OCI-LY7 (cell line): Measurements from ENCODE around the gene SLC22A7. TPM values are rescaled to one million over a fixed set of nuclear protein-coding genes. Genes with fewer than 3 reads are reported as not detected.

ENCODE experiments used
- BruUV-seq: library from RNA; stranded (reverse); fragments of 400-500 nt; replicated peaks from 2 replicates; lab custom pipeline; 2021; lab: Mats Ljungman, UMichigan
- CTCF ChIA-PET: fragments of 300-600 bp; sonication (Branson Sonifier 250); formaldehyde crosslinking; loops from one replicate; lab custom pipeline; 2022; ENCODE audit warnings: antibody characterized with exemption; ENCODE audit not compliant: unreplicated experiment; lab: Charles Lee
- POLR2A ChIA-PET: fragments of 300-600 bp; sonication (Branson Sonifier 250); formaldehyde crosslinking; loops from one replicate; lab custom pipeline; 2022; ENCODE audit warnings: antibody characterized with exemption; lab: Charles Lee
- DNase-seq: peaks from one replicate; pipeline ENCODE4 v3.0.0-alpha.2; 2015; ENCODE audit warnings: low spot score
- H2AFZ ChIP-seq: fragments of 200-600 bp; sonication (generic), shearing (Covaris generic); 2 replicates; pipeline ENCODE4 v1.6.1; 2014; ENCODE audit warnings: mild to moderate bottlenecking, antibody characterized with exemption, low read length, moderate library complexity
- H3K27ac ChIP-seq: fragments of 200-600 bp; sonication (generic); 2 replicates; pipeline ENCODE4 v1.5.1; 2014; ENCODE audit warnings: mixed run types, low read depth, mild to moderate bottlenecking, moderate library complexity, low read length, inconsistent platforms; ENCODE audit not compliant: poor library complexity, severe bottlenecking
- H3K36me3 ChIP-seq: fragments of 200-600 bp; sonication (generic); 2 replicates; pipeline ENCODE4 v1.6.1; 2014; ENCODE audit warnings: mild to moderate bottlenecking, antibody characterized with exemption, low read length, moderate library complexity, mixed read lengths; ENCODE audit not compliant: insufficient read depth
- H3K4me1 ChIP-seq: fragments of 200-600 bp; sonication (generic); 2 replicates; pipeline ENCODE4 v1.5.1; 2014; ENCODE audit warnings: mild to moderate bottlenecking, low read length; ENCODE audit not compliant: insufficient read depth, poor library complexity, severe bottlenecking
- H3K4me2 ChIP-seq: fragments of 200-600 bp; sonication (generic); 2 replicates; pipeline ENCODE4 v1.6.1; 2014; ENCODE audit warnings: mild to moderate bottlenecking, low read length
- H3K4me3 ChIP-seq: fragments of 200-600 bp; sonication (generic); 2 replicates; pipeline ENCODE4 v1.5.1; 2014; ENCODE audit warnings: mild to moderate bottlenecking, low read depth, low read length; ENCODE audit not compliant: poor library complexity, severe bottlenecking
- H3K79me2 ChIP-seq: fragments of 200-600 bp; sonication (generic); 2 replicates; pipeline ENCODE4 v1.6.1; 2016; ENCODE audit warnings: low read depth, mild to moderate bottlenecking, low read length, moderate library complexity, mixed read lengths; ENCODE audit not compliant: insufficient read depth
- H3K9me2 ChIP-seq: fragments of 200-600 bp; sonication (generic); 2 replicates; pipeline ENCODE4 v1.6.1; 2016; ENCODE audit warnings: mild to moderate bottlenecking, low read length, mixed read lengths; ENCODE audit not compliant: insufficient read depth
- H3K9me3 ChIP-seq: fragments of 200-600 bp; sonication (generic); 2 replicates; pipeline ENCODE4 v1.6.1; 2014; ENCODE audit warnings: mild to moderate bottlenecking, mixed run types, low read length, mixed read lengths
- H4K20me1 ChIP-seq: fragments of 200-600 bp; sonication (generic); 2 replicates; pipeline ENCODE4 v1.6.1; 2014; ENCODE audit warnings: mild to moderate bottlenecking, antibody characterized with exemption, low read length, moderate library complexity, mixed read lengths; ENCODE audit not compliant: insufficient read depth
- CTCF ChIP-seq: fragments of 200-600 bp; sonication (generic); conservative IDR thresholded peaks from 2 replicates; pipeline ENCODE4 v1.5.1; 2014; ENCODE audit warnings: mild to moderate bottlenecking, antibody characterized with exemption, low read length, moderate library complexity, mixed read lengths
- EZH2phosphoT487 ChIP-seq: fragments of 200-600 bp; sonication (generic); IDR thresholded peaks from 2 replicates; pipeline ENCODE4 v1.6.1; 2018; ENCODE audit warnings: low read depth, borderline replicate concordance, mild to moderate bottlenecking, mixed run types, antibody characterized with exemption, low read length, moderate library complexity, mixed read lengths
- intact Hi-C: fragments of 100-400 bp; cut with micrococcal nuclease; formaldehyde crosslinking; loops from one replicate; pipeline ENCODE4 v1.10.0; 2022; ENCODE audit not compliant: unreplicated experiment
- total RNA-seq, 2 experiments: library from RNA; depleted of rRNA in 1 of 2; stranded (reverse); fragments of >200 nt in 1 of 2; shearing (Covaris generic) in 1 of 2; gene quantifications; 2 replicates each; pipeline ENCODE4 v1.2.3, GENCODE V29; 2014 to 2022

SLC22A7 gene
- total RNA-seq, 2 experiments from 2014 or later: not detected

- Histone ChIP-seq H3K36me3 (no peaks in the 10 kb centered on the region), H3K9me2 (no peaks in the 10 kb centered on the region), H3K79me2 (no peaks in the 10 kb centered on the region), H3K9me3 (no peaks in the 10 kb centered on the region), H4K20me1 (no peaks in the 10 kb centered on the region), H2AFZ (no peak overlapping the region), H3K27ac (no peak overlapping the region), H3K4me1 (peaks cover 18% of the 10 kb centered on the region), H3K4me3 (no peak overlapping the region), H3K4me2 (no peak overlapping the region)
- DNase-seq: no peak
- TF ChIP-seq EZH2phosphoT487: no peak
- no peak for TF ChIP-seq CTCF
- CTCF ChIA-PET: interaction anchor here (0.6 kb wide), 1 partner anchor 85 kb away, joined by 3 read pairs; no protein-coding TSS in a partner anchor
- intact Hi-C loops: no loop called here
- no TSS peak for BruUV-seq
- POLR2A ChIA-PET: no interaction called here
Measured at GRCh38 chr6:43310134-43310533, 12.1 kb downstream of the SLC22A7 start.

GRCh38 chr6:43310624-43311023 lies 12.6 kb downstream of the SLC22A7 start:
- H3K79me2 ChIP-seq: no peaks in the 10 kb centered on the region
- no peaks in the 10 kb centered on the region for H4K20me1 ChIP-seq
- H3K9me2 ChIP-seq: no peaks in the 10 kb centered on the region
- POLR2A ChIA-PET: no interaction called here
- no TSS peak for BruUV-seq
- H3K4me2 ChIP-seq: no peak overlapping the region
- H3K9me3 ChIP-seq: no peaks in the 10 kb centered on the region
- H3K4me3 ChIP-seq: no peak overlapping the region
- no peak overlapping the region for H2AFZ ChIP-seq
- no peaks in the 10 kb centered on the region for H3K36me3 ChIP-seq
- intact Hi-C loops: no loop called here
- CTCF ChIA-PET: no interaction called here
- H3K4me1 ChIP-seq: peaks cover 18% of the 10 kb centered on the region
- DNase-seq: no peak
- TF ChIP-seq CTCF (no peak), EZH2phosphoT487 (no peak)
- no peak overlapping the region for H3K27ac ChIP-seq

GRCh38 chr6:43311666-43312065 lies 13.6 kb downstream of the SLC22A7 start:
- no TSS peak for BruUV-seq
- H2AFZ ChIP-seq: no peak overlapping the region
- H3K79me2 ChIP-seq: no peaks in the 10 kb centered on the region
- no peaks in the 10 kb centered on the region for H3K9me3 ChIP-seq
- no peak for DNase-seq
- no peaks in the 10 kb centered on the region for H4K20me1 ChIP-seq
- H3K9me2 ChIP-seq: no peaks in the 10 kb centered on the region
- H3K4me2 ChIP-seq: no peak overlapping the region
- CTCF ChIA-PET: no interaction called here
- intact Hi-C loops: no loop called here
- no peak for TF ChIP-seq CTCF
- TF ChIP-seq EZH2phosphoT487: no peak
- POLR2A ChIA-PET: no interaction called here
- peaks cover 28% of the 10 kb centered on the region for H3K4me1 ChIP-seq
- H3K4me3 ChIP-seq: no peak overlapping the region
- no peaks in the 10 kb centered on the region for H3K36me3 ChIP-seq
- H3K27ac ChIP-seq: no peak overlapping the region
